Liver (tissue), 9 donors: ENCODE measurements around the gene KANK2. TPM values are rescaled to one million over a fixed set of nuclear protein-coding genes. Genes with fewer than 3 reads are reported as not detected.
A peak's percentile ranks its signal among the peaks of the same experiment; 100 is the strongest.

ENCODE experiments used
- DNase-seq: peaks from one replicate; pipeline ENCODE4 v3.0.0-alpha.2; 2017; ENCODE audit warnings: low spot score
- H3K27ac ChIP-seq, 2 donors: one replicate each; pipeline ENCODE4 v1.7.0; 2013; ENCODE audit warnings: inconsistent platforms in 2 of 2, low read length in 2 of 2, control low read depth in 1 of 2, low read depth in 1 of 2, mild to moderate bottlenecking in 1 of 2
- H3K27me3 ChIP-seq, 4 donors: one replicate each; pipeline versions ENCODE4 v1.6.1 to v1.7.0; 2013; ENCODE audit warnings: low read length in 3 of 4, inconsistent platforms in 1 of 4, mild to moderate bottlenecking in 1 of 4, moderate library complexity in 1 of 4; ENCODE audit not compliant: control insufficient read depth in 4 of 4, insufficient read depth in 4 of 4
- H3K36me3 ChIP-seq, 4 donors: one replicate each; pipeline versions ENCODE4 v1.6.1 to v1.7.0; 2013; ENCODE audit warnings: low read length in 3 of 4, mild to moderate bottlenecking in 3 of 4, low read depth in 1 of 4, moderate library complexity in 1 of 4; ENCODE audit not compliant: control insufficient read depth in 4 of 4, insufficient read depth in 3 of 4
- H3K4me1 ChIP-seq, 4 donors: one replicate each; pipeline versions ENCODE4 v1.6.1 to v1.7.0; 2013; ENCODE audit warnings: low read length in 3 of 4, mild to moderate bottlenecking in 3 of 4, moderate library complexity in 1 of 4; ENCODE audit not compliant: control insufficient read depth in 4 of 4, insufficient read depth in 4 of 4
- H3K4me3 ChIP-seq, 3 donors: one replicate each; pipeline versions ENCODE4 v1.6.1 to v1.7.0; 2013; ENCODE audit warnings: low read length in 3 of 3, control low read depth in 1 of 3, low read depth in 1 of 3, mild to moderate bottlenecking in 1 of 3
- H3K9ac ChIP-seq, 2 donors: one replicate each; pipeline ENCODE4 v1.7.0; 2013; ENCODE audit warnings: low read length in 2 of 2, mild to moderate bottlenecking in 2 of 2, moderate library complexity in 2 of 2, control low read depth in 1 of 2, low read depth in 1 of 2
- H3K9me3 ChIP-seq, 4 donors: one replicate each; pipeline versions ENCODE4 v1.6.1 to v1.7.0; 2013; ENCODE audit warnings: low read length in 3 of 4; ENCODE audit not compliant: control insufficient read depth in 4 of 4
- GABPA ChIP-seq, 2 donors: IDR thresholded peaks in 1 of 2; conservative IDR thresholded peaks in 1 of 2; 2 replicates each; pipeline ENCODE4 v1.6.1; 2016; ENCODE audit warnings: antibody characterized with exemption in 2 of 2, mild to moderate bottlenecking in 1 of 2, moderate library complexity in 1 of 2
- HNF4A ChIP-seq, 2 donors: conservative IDR thresholded peaks; 2 replicates each; pipeline ENCODE4 v1.6.1; 2016; ENCODE audit warnings: antibody characterized with exemption in 2 of 2, mild to moderate bottlenecking in 2 of 2
- RAD21 ChIP-seq, 2 donors: IDR thresholded peaks; 2 replicates each; pipeline ENCODE4 v1.6.1; 2016; ENCODE audit warnings: antibody characterized with exemption in 2 of 2, mild to moderate bottlenecking in 2 of 2
- REST ChIP-seq: IDR thresholded peaks from 2 replicates; pipeline ENCODE4 v1.6.1; 2016; ENCODE audit warnings: antibody characterized with exemption, mild to moderate bottlenecking
- SP1 ChIP-seq: IDR thresholded peaks from 2 replicates; pipeline ENCODE4 v1.6.1; 2018; ENCODE audit warnings: antibody characterized with exemption, mild to moderate bottlenecking
- WGBS: extraction: QIAGEN DNeasy Blood & Tissue Kit; methylation state at CpG from one replicate; pipeline ENCODE4 v1.1.7; 2013; 5-methylcytosine and 5-hydroxymethylcytosine counted together
- polyA plus RNA-seq, 2 donors: library from polyadenylated mRNA; stranded (reverse) in 1 of 2; unstranded in 1 of 2; fragments of 200-250 nt in 1 of 2; fragments of >200 nt in 1 of 2; fragmentation: Nextera tagmentation in 1 of 2; extraction: Ambion mirVana in 1 of 2; gene quantifications; one replicate each; pipeline versions ENCODE4 v1.2.1 to v1.2.3, GENCODE V29; 2013 to 2015
- total RNA-seq, 2 donors: library from RNA; depleted of rRNA; stranded (reverse); fragments of >200 nt; gene quantifications; one replicate each; pipeline ENCODE4 v1.2.3, GENCODE V29; 2014
- TF ChIP-seq, protein P1 (sequence below): fragments of 150-350 bp; IDR thresholded peaks from 2 replicates; pipeline ENCODE4 v1.5.1; 2017; ENCODE audit warnings: improper control_type of control experiment, low read depth, low read length; ENCODE audit not compliant: missing input control
- TF ChIP-seq, protein P2 (sequence below): IDR thresholded peaks from 2 replicates; pipeline ENCODE4 v1.6.1; 2016; ENCODE audit warnings: antibody characterized with exemption
- TF ChIP-seq, protein P3 (sequence below): IDR thresholded peaks from 2 replicates; pipeline ENCODE4 v1.6.1; 2016; ENCODE audit warnings: antibody characterized with exemption
- donor health status: healthy.
- donor health status: healthy.
- donor health status: healthy.
- donor health status: healthy.
- donor health status: healthy.

Gene KANK2
- total and polyA plus RNA-seq, 4 donors: 15.0 to 67.8 (median 40.6) TPM

- H3K27me3 ChIP-seq: no peaks in the 10 kb centered on the region
- 18% methylated on average over 47 of the region's 47 CpGs for WGBS
- peak; percentile 50 for DNase-seq
- TF ChIP-seq SP1 (no peak), HNF4A (conservative IDR thresholded peaks at IDR 0.05) (no peak), RAD21 (IDR thresholded peaks at IDR 0.05) (no peak), GABPA (IDR thresholded peaks at IDR 0.05 in 1 of 2, conservative IDR thresholded peaks at IDR 0.05 in 1 of 2) (no peak), REST (no peak)
- TF ChIP-seq, protein P1, sequence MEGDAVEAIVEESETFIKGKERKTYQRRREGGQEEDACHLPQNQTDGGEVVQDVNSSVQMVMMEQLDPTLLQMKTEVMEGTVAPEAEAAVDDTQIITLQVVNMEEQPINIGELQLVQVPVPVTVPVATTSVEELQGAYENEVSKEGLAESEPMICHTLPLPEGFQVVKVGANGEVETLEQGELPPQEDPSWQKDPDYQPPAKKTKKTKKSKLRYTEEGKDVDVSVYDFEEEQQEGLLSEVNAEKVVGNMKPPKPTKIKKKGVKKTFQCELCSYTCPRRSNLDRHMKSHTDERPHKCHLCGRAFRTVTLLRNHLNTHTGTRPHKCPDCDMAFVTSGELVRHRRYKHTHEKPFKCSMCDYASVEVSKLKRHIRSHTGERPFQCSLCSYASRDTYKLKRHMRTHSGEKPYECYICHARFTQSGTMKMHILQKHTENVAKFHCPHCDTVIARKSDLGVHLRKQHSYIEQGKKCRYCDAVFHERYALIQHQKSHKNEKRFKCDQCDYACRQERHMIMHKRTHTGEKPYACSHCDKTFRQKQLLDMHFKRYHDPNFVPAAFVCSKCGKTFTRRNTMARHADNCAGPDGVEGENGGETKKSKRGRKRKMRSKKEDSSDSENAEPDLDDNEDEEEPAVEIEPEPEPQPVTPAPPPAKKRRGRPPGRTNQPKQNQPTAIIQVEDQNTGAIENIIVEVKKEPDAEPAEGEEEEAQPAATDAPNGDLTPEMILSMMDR: no peak
- peaks cover 3 to 9% (median 5%) of the 10 kb centered on the region in 4 donors for H3K36me3 ChIP-seq
- peak overlapping the region; percentile 83 to 95 for H3K27ac ChIP-seq
- peak overlapping the region; percentile 36 to 60 for H3K9ac ChIP-seq
- H3K9me3 ChIP-seq: no peaks in the 10 kb centered on the region
- peak overlapping the region; percentile 77 to 82 (median 77) for H3K4me3 ChIP-seq
- H3K4me1 ChIP-seq: peaks cover 4 to 72% (median 35%) of the 10 kb centered on the region in 4 donors
These were observed 698 bp downstream of the KANK2 start for GRCh38 chr19:11196406-11197287.

- no peak overlapping the region for H3K4me3 ChIP-seq
- peaks cover 3 to 9% (median 5%) of the 10 kb centered on the region in 4 donors for H3K36me3 ChIP-seq
- no peak for DNase-seq
- TF ChIP-seq, protein P2, sequence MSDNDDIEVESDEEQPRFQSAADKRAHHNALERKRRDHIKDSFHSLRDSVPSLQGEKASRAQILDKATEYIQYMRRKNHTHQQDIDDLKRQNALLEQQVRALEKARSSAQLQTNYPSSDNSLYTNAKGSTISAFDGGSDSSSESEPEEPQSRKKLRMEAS: no peak
- TF ChIP-seq RAD21 (IDR thresholded peaks at IDR 0.05): no peak
- TF ChIP-seq, protein P3, sequence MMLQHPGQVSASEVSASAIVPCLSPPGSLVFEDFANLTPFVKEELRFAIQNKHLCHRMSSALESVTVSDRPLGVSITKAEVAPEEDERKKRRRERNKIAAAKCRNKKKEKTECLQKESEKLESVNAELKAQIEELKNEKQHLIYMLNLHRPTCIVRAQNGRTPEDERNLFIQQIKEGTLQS: no peak
- H3K9me3 ChIP-seq: no peaks in the 10 kb centered on the region
- peak overlapping the region in 1 of 2 donors; percentile 12 for H3K9ac ChIP-seq
- WGBS: 87% methylated on average over 12 of the region's 12 CpGs
- H3K27ac ChIP-seq: peak overlapping the region; percentile 54 to 59
- H3K27me3 ChIP-seq: no peaks in the 10 kb centered on the region
- H3K4me1 ChIP-seq: peaks cover 4 to 72% (median 35%) of the 10 kb centered on the region in 4 donors
These were observed 1.7 kb downstream of the KANK2 start for GRCh38 chr19:11195681-11196080.
